BLaER1 (cell line): ENCODE results near the gene IGDCC3.

ENCODE experiments used
- H3K27ac ChIP-seq: shearing (Covaris generic); formaldehyde crosslinking; 2 replicates; pipeline ENCODE4 v1.8.1; 2022
- H3K27me3 ChIP-seq: shearing (Covaris generic); formaldehyde crosslinking; 2 replicates; pipeline ENCODE4 v1.8.1; 2022
- H3K36me3 ChIP-seq: shearing (Covaris generic); formaldehyde crosslinking; 2 replicates; pipeline ENCODE4 v1.8.1; 2022
- H3K4me1 ChIP-seq: shearing (Covaris generic); formaldehyde crosslinking; 2 replicates; pipeline ENCODE4 v1.8.1; 2022
- H3K4me2 ChIP-seq: shearing (Covaris generic); formaldehyde crosslinking; 2 replicates; pipeline ENCODE4 v1.8.1; 2022
- H3K4me3 ChIP-seq: shearing (Covaris generic); formaldehyde crosslinking; 2 replicates; pipeline ENCODE4 v1.8.1; 2022
- H3K9ac ChIP-seq: shearing (Covaris generic); formaldehyde crosslinking; 2 replicates; pipeline ENCODE4 v1.8.1; 2022
- H3K9me3 ChIP-seq: shearing (Covaris generic); formaldehyde crosslinking; 2 replicates; pipeline ENCODE4 v1.8.1; 2022
- H4K20me1 ChIP-seq: shearing (Covaris generic); formaldehyde crosslinking; 2 replicates; pipeline ENCODE4 v1.8.1; 2022
- Cebpa-rat ChIP-seq: shearing (Covaris generic); IDR thresholded peaks from 2 replicates; pipeline ENCODE4 v1.8.1; 2022

The IGDCC3 gene

GRCh38 chr15:65330934-65331645, 46.7 kb downstream of the IGDCC3 start:
- Histone ChIP-seq H3K4me3 (no peak overlapping the region), H3K36me3 (no peaks in the 10 kb centered on the region), H3K27me3 (no peaks in the 10 kb centered on the region), H3K4me1 (peaks cover 66% of the 10 kb centered on the region), H3K9ac (no peak overlapping the region), H4K20me1 (no peaks in the 10 kb centered on the region; the same call in 1 of the 2 replicates), H3K9me3 (no peaks in the 10 kb centered on the region), H3K4me2 (peak overlapping the region; percentile 24; the same call in 1 of the 2 replicates), H3K27ac (no peak overlapping the region)
- no peak for TF ChIP-seq Cebpa-rat

DNA sequence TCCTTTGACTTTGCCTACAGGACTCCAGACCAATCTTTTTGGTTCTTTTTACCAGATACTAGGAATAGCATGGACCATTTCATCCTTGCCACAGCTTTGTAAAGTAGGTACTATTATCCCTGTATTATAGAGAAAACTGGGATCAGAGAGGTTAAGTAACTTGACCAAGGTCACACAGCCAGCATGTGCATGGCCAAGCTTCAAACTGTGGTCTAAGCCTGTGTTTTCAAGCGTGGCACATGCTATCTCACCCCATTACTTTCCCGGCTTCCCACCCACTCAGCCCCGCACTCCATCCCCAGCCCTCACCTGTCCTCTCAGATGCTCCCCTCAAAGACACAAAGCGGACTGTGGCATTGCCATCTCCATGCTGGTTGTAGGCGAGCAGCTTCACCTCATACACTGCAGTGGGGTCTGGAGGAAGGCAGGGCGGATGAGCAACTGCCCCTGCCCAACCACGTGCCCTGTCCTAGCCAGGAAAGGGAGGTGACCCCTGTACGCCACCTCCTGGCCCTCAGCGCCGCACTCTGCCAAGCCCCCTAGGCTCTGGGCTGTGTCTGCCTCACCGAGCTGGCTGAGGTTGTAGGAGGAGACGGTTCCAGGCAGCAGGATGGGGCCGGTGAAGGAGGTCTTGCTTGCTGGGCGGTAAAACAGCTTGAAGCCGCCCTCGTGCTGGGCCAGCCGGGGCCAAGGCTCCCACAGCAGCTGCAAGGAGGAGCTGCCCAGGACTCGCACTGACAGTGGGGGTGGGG, 47.6 kb downstream of the IGDCC3 start:
- H3K4me1 ChIP-seq = peaks cover 68% of the 10 kb centered on the region
- H3K4me3 ChIP-seq = no peak overlapping the region
- H4K20me1 ChIP-seq = no peaks in the 10 kb centered on the region; the same call in 1 of the 2 replicates
- TF ChIP-seq Cebpa-rat = no peak
- H3K27me3 ChIP-seq = no peaks in the 10 kb centered on the region
- no peaks in the 10 kb centered on the region for H3K36me3 ChIP-seq
- H3K9me3 ChIP-seq = no peaks in the 10 kb centered on the region
- no peak overlapping the region for H3K27ac ChIP-seq
- H3K9ac ChIP-seq = no peak overlapping the region
- H3K4me2 ChIP-seq = peak overlapping the region; percentile 24; the same call in 1 of the 2 replicates

- no peak for TF ChIP-seq Cebpa-rat
- Histone ChIP-seq H4K20me1 (no peaks in the 10 kb centered on the region; the same call in 1 of the 2 replicates), H3K9me3 (no peaks in the 10 kb centered on the region)
Observed at GRCh38 chr15:65329288-65329983, 48.4 kb downstream of the IGDCC3 start.

DNA sequence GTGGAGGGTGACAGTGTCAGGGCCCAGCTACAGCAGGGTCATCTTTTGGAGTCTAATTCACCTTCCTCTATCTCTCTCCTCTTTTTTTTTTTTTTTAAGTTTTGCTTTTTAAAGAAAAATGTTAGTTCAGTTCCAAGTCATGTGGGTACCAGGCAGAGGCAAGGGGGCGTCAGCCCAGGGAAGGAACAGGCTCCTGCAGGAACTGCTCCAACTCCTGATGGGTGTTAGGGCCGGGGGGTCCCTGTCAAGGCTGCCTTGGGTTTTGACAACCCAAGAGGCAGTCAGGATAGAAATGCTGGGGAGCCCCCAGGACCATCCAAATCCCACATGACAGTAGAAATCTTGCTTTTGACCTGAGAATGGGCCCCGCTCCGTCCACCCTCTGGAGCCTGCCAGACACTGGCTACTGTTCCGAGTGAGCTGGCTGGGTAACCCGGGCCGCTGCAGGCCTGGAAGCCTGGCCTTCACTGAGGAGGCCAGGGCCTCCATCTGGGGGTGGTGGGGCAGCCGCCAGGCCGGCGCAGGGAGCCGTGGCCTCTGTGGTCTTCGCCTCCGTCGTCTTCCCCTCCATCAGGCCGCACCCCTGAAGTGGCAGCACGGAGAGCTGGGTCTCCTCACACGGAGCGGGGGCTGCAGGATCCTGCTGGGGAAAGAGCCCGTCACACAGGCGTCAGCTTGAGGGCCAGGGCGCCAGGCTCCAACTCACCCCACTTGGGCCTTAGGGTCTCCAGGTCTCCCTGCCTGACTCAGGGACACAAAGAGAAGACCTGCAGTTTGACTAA, 49.1 kb downstream of the IGDCC3 start:
- peaks cover 53% of the 10 kb centered on the region for H3K4me1 ChIP-seq
- no peak overlapping the region for H3K27ac ChIP-seq
- no peaks in the 10 kb centered on the region for H3K36me3 ChIP-seq
- H3K9ac ChIP-seq = no peak overlapping the region
- peak overlapping the region; percentile 72; the same call in 1 of the 2 replicates for H3K4me2 ChIP-seq
- no peak overlapping the region for H3K4me3 ChIP-seq
- TF ChIP-seq Cebpa-rat = no peak
- no peaks in the 10 kb centered on the region for H3K9me3 ChIP-seq
- no peaks in the 10 kb centered on the region; the same call in 1 of the 2 replicates for H4K20me1 ChIP-seq
- H3K27me3 ChIP-seq = no peaks in the 10 kb centered on the region

More at GRCh38 chr15:65329288-65329983, 48.4 kb downstream of the IGDCC3 start:
- H3K4me2 ChIP-seq = no peak overlapping the region
- no peak overlapping the region for H3K4me3 ChIP-seq
- H3K9ac ChIP-seq = no peak overlapping the region
- H3K27me3 ChIP-seq = no peaks in the 10 kb centered on the region
- H3K27ac ChIP-seq = no peak overlapping the region
- peaks cover 61% of the 10 kb centered on the region for H3K4me1 ChIP-seq
- no peaks in the 10 kb centered on the region for H3K36me3 ChIP-seq

DNA sequence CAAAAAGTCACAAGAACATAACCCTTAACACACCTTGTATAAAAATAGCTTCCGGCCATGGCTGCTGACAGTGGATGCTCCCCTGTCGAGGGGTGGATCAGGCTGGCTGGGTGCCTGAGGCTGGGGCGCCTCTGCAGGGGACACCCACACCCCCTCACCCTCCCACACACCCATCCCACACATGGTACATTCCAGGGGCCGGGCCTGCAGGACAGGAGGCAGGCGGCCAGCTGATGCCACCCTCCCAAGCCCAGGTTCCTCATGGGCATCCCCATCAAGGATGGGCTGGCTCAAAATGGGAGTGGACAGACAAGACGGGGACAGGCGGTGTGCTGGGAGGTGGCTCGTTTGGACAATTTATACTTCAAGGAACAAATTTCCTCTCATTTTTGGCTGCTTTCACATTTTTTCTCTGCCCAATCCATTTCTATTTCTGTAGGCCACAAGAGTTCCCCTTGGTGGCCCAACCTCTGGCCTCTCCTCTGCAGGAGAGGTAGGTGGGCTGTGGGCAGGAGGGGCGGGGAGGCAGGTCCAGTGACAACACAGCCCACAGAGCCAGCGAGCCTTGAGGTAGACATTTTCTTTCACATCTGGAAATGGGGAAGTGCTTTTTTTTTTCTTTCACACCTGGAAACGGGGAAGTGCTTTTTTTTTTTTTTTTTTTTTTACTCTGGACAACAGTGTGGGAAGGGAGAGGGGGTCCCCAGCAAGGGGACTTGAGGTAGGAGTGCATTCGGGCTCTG, 50.0 kb downstream of the IGDCC3 start:
- H3K36me3 ChIP-seq = no peaks in the 10 kb centered on the region
- H3K9me3 ChIP-seq = no peaks in the 10 kb centered on the region
- H3K4me1 ChIP-seq = peaks cover 45% of the 10 kb centered on the region
- H3K9ac ChIP-seq = no peak overlapping the region
- peak overlapping the region; percentile 72 for H3K4me2 ChIP-seq
- H3K27me3 ChIP-seq = no peaks in the 10 kb centered on the region
- no peak overlapping the region for H3K27ac ChIP-seq
- H3K4me3 ChIP-seq = no peak overlapping the region
- H4K20me1 ChIP-seq = no peaks in the 10 kb centered on the region; the same call in 1 of the 2 replicates
- no peak for TF ChIP-seq Cebpa-rat

GRCh38 chr15:65326818-65327217, 51.0 kb downstream of the IGDCC3 start:
- no peaks in the 10 kb centered on the region for H3K27me3 ChIP-seq
- TF ChIP-seq Cebpa-rat = no peak
- peak overlapping the region; percentile 72 for H3K4me2 ChIP-seq
- no peak overlapping the region for H3K9ac ChIP-seq
- no peaks in the 10 kb centered on the region for H3K9me3 ChIP-seq
- H3K4me1 ChIP-seq = peaks cover 39% of the 10 kb centered on the region
- H3K27ac ChIP-seq = no peak overlapping the region
- no peak overlapping the region for H3K4me3 ChIP-seq
- no peaks in the 10 kb centered on the region for H3K36me3 ChIP-seq
- H4K20me1 ChIP-seq = no peaks in the 10 kb centered on the region; the same call in 1 of the 2 replicates

DNA sequence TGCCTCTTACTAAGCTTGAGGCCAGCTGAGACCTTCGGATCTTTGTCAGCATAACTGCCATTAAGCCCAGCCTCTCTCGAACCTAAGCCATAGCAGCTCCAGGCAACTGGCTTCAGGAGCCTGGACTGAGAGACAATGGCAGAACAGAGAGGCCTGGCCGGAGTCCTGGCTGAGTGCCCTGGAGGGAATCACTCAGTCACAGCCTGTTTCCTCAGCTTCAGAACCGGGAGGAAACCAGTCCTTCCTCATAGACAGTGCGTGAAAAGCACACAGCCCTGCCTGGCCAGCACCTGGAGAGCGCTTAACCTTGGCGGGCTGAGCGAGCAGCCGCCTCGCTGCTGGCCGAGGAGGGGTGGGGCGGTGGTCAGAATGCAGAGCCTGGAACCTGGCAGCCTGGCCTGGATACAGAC, 51.7 kb downstream of the IGDCC3 start:
- Histone ChIP-seq H3K27me3 (no peaks in the 10 kb centered on the region), H3K9ac (no peak overlapping the region), H3K9me3 (no peaks in the 10 kb centered on the region), H3K4me2 (peak overlapping the region; percentile 72), H3K36me3 (no peaks in the 10 kb centered on the region), H3K4me3 (no peak overlapping the region), H3K27ac (no peak overlapping the region), H3K4me1 (peaks cover 39% of the 10 kb centered on the region), H4K20me1 (no peaks in the 10 kb centered on the region; the same call in 1 of the 2 replicates)
- TF ChIP-seq Cebpa-rat = no peak

- no peaks in the 10 kb centered on the region for H3K27me3 ChIP-seq
- H3K9ac ChIP-seq = no peak overlapping the region
- no peak overlapping the region for H3K4me2 ChIP-seq
- no peak overlapping the region for H3K4me3 ChIP-seq
- TF ChIP-seq Cebpa-rat = no peak
- H3K36me3 ChIP-seq = no peaks in the 10 kb centered on the region
- no peaks in the 10 kb centered on the region for H3K9me3 ChIP-seq
- no peaks in the 10 kb centered on the region for H4K20me1 ChIP-seq
- peaks cover 24% of the 10 kb centered on the region for H3K4me1 ChIP-seq
- no peak overlapping the region for H3K27ac ChIP-seq
Observed at GRCh38 chr15:65323071-65323511, 54.7 kb downstream of the IGDCC3 start.
